ENCODE data around the gene PSMA1. TPM values are rescaled to one million over a fixed set of nuclear protein-coding genes. Genes with fewer than 3 reads are reported as not detected.

Gene PSMA1
- total RNA-seq, 1 experiment from 2014 or later, result 167 TPM

DNA sequence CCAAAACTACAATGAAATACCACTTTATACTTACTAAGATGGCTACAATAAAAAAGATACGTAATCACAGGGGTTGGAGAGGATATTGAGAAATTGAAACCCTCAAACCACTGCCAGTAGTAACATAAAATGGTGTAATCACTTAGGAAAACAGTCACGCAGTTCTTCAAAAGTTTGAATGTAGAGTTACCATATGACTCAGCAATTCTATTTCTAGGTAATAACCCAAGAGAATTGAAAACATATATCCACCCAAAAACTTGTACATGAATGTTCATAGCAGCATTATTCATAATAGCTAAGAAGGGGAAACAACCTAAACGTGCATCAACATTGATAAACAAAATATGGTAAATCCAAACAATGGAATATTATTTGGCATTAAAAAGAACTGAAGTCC lies 24.4 kb upstream of the PSMA1 start:
- no peaks in the 10 kb centered on the region for H3K9me3 ChIP-seq (ENCODE audit: control insufficient read depth, low read depth, low read length)
- H2AK5ac ChIP-seq (ENCODE audit: insufficient read length, low read length), result no peak overlapping the region
- Mint-ChIP-seq H3K27me3 (ENCODE audit: low read depth) (no peaks in the 10 kb centered on the region), H3K36me3 (ENCODE audit: insufficient read depth in 1 of 3, low read depth in 3 of 3) (no peaks in the 10 kb centered on the region), H3K4me3 (no peak overlapping the region), H3K27ac (no peak overlapping the region; a peak in 1 of 7 replicates), H3K4me1 (peaks cover 14 to 20% of the 10 kb centered on the region in 2 experiments), H3K9me3 (no peaks in the 10 kb centered on the region)
- H3K18ac ChIP-seq (ENCODE audit: insufficient read length, low read depth, low read length), result no peak overlapping the region
- no peak overlapping the region for H2BK12ac ChIP-seq (ENCODE audit: insufficient read length, low read depth, low read length)
- H4K8ac ChIP-seq (replicated peaks; ENCODE audit: insufficient read length, low read depth, low read length), result no peak overlapping the region
- H3K9ac ChIP-seq (ENCODE audit: extremely low read depth, insufficient read length, low read length), result no peak overlapping the region
- no peak overlapping the region for H2BK5ac ChIP-seq (ENCODE audit: insufficient read length, low read length)
- H2BK20ac ChIP-seq (ENCODE audit: low read depth, low read length, poor library complexity, severe bottlenecking), result no peak overlapping the region
- no peaks in the 10 kb centered on the region for H3K79me1 ChIP-seq (ENCODE audit: insufficient read depth, low read depth, low read length, poor library complexity, severe bottlenecking)
- H4K20me1 ChIP-seq (ENCODE audit: control insufficient read depth, insufficient read depth, insufficient read length), result no peaks in the 10 kb centered on the region
- H3K79me2 ChIP-seq (ENCODE audit: insufficient read depth, low read length), result no peaks in the 10 kb centered on the region
- no peak overlapping the region for H4K91ac ChIP-seq (ENCODE audit: insufficient read length, low read depth, low read length)
- no peak overlapping the region for H2BK15ac ChIP-seq (ENCODE audit: low read depth, low read length)
- H3T11ph ChIP-seq (ENCODE audit: low read length), result no peak overlapping the region
- WGBS (ENCODE audit: extremely low coverage, insufficient read length, low lambda C conversion rate), result no CpG with 5 or more reads among the region's 3 CpGs
- no peak overlapping the region for H2AFZ ChIP-seq (ENCODE audit: low read length)
- DNase-seq, result no peak
- no peak overlapping the region for H3K56ac ChIP-seq (ENCODE audit: insufficient read length, low read depth, low read length)
- TF ChIP-seq CTCF (conservative IDR thresholded peaks at IDR 0.05), result no peak
- no peak overlapping the region for H3K23ac ChIP-seq (ENCODE audit: insufficient read length, low read depth, low read length)
- no peak overlapping the region for H3K4ac ChIP-seq (ENCODE audit: low read depth, low read length)
- H3K4me1 ChIP-seq (ENCODE audit: insufficient read depth, low read length), result no peaks in the 10 kb centered on the region; the same call in 1 of the 2 replicates
- no peak overlapping the region for H3K27ac ChIP-seq (ENCODE audit: insufficient read length, low read depth, low read length)
- H2BK120ac ChIP-seq (ENCODE audit: low read depth, low read length, poor library complexity, severe bottlenecking), result no peak overlapping the region
- no peak overlapping the region for H3K14ac ChIP-seq (ENCODE audit: insufficient read depth, low read length)
- H3K27me3 ChIP-seq (ENCODE audit: insufficient read depth, low read length), result no peaks in the 10 kb centered on the region
- no peak overlapping the region for H3K4me2 ChIP-seq (ENCODE audit: insufficient read depth, insufficient read length, low read length)
- no peaks in the 10 kb centered on the region for H3K23me2 ChIP-seq (ENCODE audit: insufficient read length, low read depth, low read length, poor library complexity, severe bottlenecking)
- no peak overlapping the region for H4K5ac ChIP-seq (ENCODE audit: insufficient read length, low read depth, low read length)

Measured in H9 (cell line).